Measurements from ENCODE around the gene CADM1.

Gene CADM1

DNA sequence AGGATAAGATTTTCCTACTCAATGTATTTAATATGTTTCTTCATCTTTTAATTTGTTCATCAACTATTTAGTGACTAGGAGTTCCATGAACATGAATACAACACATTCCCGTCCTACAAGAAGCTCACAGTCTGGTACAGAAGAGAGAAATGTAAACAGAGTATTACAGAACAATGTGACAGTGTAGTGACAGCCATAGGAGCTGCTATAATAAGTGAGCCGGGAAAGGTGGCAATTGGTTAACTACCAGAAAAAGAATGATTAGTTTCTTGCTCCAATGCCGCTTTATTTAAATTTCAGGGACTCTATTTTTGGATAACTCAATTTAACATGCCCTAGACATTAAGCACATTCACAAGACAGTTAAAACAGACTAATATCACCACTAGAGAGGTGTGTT is 192.3 kb downstream of the CADM1 start:
- DNase-seq: no peak

DNA sequence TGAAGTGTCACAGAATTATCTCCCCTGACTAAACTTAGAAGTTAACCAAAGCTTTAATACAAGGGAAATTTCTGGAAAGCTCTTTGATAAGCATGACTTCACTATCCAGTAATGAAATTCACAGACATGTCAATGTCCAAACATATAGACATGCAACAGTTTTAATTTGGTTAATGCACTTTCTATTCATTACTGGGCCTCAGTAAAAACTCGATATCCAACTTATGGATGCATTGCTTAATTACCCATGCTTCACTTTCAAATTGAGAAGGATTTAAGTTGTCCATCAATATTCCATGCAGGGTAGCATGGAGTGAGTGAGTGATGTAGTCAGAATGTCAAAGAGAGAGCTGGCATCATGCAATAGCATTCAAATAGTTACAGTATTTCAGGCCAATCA is 197.5 kb downstream of the CADM1 start:
- DNase-seq: no peak

DNA sequence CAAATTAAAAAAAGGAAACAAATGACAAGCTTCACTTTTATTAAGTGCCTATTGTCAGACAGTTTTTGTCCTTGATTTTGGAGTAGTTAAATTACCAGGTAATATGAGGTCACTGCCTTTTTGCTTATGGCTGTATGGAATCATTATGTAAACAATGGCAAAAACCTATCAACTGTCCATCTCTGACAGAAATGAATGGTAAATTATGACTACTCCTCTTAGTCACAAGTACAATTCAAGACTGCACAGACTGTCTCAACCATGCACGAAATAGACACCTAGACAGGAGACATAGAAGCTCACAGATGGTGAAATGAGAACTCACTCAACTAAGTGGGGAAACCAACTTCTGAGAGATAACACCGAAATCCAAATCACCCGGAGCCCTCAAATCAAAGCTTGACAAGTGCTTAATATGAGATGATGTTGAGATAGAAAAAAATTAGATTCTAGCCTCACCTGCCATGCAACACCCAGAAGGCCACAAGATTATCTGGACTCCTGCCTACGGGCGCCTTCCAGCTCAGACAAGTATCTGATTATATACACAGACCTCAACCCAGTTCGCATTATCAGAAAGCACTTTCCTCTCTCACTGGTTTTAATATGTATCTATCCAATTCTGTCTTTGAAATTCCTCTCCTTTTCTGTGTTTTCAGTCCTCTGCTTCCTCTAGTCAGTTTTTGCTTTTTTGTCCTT is 199.3 kb downstream of the CADM1 start:
- no peak for DNase-seq

DNA sequence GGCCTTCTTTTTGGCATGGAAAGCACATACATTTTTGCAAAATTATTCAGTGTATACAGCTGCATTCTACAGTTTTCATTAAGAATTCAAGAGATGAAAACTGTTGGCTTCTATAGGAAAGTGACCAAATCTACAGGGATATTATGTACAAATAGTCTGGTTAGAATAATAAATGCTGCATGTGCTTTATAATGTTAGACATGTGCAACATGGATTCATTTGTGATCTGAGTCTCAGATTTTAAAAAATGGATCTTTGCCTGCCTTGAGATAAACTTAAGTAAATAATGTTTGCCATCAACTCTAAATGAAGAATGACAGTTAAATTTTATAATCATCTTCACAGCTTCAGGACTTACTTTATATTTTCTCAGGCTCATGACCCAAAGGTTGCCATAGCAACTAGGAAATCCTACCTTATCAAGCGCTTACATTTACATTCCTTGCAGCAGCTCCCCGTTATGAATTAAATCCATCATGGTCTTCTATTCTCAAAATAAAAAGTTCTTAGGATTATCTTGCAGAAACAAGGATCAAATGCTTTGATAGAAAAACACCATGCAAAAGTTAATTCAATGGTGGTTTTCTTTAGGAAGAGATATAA is 200.2 kb downstream of the CADM1 start:
- DNase-seq: no peak

DNA sequence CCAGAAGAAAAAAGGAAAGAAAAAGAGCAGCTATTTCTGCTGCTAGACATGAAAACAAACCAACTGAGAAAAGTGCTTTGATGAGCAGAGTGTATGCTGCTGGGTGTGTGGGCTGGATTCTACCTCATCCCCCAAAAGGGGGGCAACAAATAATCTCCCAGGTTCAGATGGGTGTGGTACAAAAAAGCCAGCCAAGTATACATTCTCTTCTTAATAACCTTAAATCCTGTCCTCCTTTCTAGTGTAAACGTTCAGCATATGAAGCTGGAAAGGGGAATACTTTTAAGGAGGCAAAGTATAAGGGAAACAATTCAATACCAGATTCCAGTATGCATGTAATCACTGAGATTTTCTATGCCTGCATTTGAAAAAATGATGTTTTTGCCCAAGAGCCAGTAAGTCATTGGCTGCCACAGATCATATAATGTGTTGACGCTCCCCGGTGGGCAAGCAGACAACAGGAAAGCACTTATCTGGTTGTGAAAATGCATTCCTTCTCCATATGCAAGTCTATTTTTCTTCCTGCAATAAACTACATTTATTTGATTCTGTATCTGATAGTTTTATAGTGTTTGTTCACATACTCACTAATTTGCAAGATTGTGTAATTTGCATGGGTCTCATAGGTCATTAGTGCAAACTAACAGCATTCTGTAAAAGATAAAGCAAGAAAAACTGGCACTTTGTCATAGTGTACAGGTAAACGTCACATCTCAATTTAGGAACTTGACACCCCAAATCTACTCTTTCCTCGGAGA is 201.1 kb downstream of the CADM1 start:
- no peak for DNase-seq

DNA sequence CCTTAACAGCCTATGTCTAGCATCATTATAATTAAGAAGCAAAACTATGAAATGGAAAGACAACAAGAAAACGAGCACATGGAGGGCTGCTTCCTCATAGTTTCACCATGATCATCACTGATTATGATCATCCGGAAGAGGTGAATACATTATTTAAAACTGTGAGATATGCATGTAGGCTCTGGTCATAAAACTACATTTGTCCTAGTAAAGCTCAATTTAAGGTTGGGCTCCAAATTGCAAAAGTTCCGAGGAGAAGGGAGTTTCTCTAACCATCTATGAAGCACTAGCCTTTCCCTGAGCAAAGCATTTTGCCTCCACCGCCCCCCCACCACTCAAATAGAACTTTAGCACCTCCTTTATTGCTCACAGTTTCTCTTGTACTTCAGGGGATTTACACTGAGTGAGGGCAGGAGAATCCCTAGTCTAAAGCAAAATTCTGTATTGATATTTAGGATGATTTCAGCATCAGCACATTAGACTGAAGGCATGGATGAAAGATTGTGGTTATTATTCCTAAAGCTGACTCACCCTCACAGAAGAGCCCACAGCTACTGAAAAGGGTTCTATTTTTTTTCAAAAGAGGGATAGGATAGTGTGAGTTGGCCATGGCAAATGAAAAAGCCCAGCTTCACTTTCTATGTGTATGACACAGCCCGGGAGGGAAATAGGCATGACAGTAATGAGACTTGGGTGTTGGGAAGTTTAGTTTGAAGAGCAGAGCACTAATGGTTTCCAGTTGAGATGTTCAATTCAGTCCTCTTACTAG is 203.4 kb downstream of the CADM1 start:
- no peak for DNase-seq

DNA sequence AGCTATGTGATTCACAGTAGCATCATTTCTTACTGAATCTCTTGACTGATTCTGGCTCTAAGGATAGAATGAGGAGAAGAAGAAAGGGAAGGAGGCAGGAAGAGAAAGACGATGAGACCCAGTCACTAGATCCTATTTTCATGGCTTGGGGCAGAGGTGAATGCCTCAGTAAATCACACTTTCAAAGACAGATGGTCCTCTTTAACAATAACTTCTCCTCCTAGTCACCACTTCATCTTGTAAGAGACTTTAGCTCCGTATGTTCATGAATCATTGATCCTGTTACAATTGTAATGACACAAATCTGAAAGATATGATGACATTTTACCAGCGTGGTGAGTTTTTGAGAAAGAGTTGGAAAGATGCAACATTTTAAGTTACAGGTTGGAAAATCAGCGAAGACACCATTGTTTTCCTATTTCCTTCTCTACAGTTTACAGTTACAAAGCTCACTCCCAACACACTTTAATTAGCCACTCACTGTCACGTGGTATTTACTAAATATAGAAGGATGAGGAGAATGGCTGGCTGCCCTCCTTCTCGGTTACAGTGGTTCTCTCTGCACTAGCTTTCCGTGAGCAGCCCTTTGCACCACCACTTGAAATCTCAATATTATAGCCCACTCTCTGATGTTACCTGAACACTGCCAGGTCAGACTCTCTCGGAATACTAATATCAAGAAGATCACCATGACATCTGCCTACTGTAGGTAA is 205.8 kb downstream of the CADM1 start:
- no peak for DNase-seq

DNA sequence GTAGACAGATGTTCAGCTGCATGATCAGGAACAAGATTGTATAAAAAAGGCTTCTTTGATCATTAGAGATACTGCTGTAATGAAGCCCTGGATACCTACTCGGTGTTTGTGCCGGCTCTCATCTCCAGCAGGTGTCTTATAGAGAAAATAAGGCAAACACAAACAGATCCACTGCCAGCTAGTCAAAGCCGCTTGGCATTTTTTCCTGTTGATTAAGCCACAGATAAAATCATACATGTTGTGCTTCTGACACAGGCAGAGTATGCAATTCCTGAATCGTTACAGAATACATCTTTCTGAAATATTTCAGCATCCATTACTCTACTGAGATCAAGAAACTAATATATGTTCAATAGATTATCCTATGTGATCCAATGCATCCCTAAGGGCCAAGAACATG is 206.9 kb downstream of the CADM1 start:
- no peak for DNase-seq

DNA sequence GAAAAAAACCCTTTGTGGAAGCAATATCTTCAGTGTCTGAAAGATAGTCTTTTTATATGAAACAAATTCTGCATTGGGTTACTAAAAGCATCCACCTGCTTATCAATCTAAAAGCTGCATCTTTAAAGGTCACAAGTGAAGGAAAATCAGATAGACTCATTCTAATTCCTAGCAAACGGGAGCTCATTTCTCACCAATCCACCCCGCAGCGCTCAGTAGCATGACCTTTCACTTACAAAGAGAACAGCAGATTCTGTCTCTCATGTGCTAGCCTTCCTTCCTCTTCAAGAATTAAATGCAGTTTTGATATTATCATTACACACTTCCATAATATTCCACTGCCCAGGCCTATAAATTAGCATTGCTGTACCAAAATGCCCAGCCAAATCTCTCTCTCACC is 212.9 kb downstream of the CADM1 start:
- no peak for DNase-seq

DNA sequence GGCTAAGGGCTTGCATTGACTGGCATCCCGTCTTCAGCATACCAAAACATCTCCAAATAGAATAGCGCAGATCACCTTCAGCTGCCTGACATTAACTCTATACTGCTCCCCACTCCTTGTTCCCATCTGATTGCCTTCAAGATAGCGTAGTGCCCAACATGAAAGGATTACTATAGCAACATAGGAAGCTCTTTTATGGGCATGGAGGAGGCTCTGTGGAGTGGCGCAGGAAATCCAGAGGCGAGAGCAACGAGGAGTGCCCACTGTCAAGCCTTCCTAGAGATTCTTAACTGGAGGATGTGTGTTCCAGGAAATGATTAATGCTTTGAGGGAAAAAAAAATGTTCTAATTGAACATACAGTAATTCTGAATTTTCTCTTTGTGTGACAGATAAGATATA is 213.3 kb downstream of the CADM1 start:
- DNase-seq: no peak

DNA sequence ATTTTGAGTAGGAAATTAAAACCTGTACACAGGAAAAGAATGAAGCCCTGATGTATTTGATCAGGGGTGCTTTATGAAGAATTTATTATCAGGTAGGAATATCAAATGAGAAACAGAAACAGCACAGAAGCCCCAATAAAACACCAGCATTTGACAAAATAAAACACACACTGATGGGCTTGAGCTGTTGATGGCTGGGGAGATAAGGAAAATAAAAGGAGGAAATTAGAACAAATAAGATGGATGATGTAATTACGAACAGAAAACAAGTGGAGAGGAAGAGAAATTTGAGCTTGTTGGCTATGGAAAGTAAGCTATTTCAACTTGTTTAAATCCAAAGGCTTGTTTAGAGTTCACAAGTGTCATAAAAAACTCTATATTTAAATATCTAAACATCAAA is 213.7 kb downstream of the CADM1 start:
- DNase-seq: no peak

DNA sequence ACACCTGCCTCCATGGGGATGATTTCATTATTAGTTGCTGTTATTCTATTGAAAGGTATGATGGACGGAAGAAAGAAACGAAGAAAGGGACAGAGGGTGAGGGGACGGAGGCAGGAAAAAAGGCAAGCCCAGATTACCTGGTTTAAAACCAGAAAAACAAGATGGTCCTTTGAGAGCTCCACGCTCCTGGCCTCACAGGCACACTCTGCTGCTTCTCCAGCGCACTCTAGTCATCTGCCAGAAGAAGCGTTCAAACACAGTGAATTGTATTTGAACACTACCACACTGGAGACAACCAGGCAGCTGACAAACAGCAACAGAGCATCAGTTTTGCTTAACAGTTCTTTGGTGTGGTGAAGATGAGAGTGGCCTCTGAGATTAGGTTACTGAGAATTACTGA is 216.9 kb downstream of the CADM1 start:
- DNase-seq: no peak

DNA sequence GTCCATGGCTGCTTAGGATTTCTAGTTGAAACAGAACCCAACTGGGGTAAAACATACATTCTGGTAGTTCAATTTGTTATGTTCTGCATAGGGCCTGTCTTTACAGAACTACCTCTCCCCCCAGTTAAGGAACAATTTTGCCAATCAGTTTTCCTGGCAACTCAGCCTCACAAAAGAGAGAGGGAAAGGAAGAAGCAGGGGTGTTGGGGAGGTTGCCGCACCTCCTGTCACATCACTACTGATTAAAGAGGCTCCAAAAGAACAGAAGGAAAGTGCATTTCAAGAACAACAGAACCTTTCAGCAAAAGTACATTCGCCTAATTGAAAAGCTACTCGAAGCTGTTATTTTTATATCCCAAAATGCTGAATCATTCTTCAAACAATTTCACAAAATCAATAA is 217.6 kb downstream of the CADM1 start:
- no peak for DNase-seq

DNA sequence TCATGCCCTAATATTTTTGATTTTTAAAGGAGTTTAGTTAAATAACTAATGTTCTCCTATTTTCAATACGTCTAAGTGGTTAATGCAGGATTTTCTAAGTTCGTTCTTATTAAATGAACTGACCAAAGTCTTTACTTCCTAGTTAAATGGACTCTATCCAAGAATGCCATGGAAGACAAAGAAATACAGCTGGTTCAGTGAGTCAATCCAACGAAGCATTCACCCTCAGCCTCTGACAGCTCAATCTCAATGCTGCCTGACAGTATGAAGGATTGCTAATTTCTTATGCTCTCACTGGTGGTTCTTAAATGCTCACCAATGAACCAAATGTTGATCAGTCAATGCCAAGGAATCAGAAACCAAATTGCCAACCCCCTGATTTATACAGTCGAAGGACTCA is 219.4 kb downstream of the CADM1 start:
- DNase-seq: no peak

DNA sequence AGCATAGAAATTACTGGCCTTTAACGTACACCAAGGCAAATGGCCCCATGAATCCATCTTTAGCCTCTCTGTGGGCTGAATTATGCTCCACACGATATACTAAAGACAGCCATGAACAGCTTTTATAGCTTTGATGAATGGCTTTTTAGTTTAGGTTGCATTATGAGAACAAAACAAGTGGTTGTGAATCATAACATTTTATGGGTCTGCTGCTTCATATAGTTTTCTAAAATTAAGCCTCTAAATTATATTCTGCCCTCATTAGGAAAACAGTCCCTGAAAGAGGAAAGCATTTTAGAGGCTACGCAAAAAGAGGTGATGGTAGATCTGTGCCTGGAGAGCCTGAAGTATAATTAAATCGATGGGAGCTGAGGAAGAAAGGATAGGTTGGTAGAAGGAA is 221.3 kb downstream of the CADM1 start:
- no peak for DNase-seq

DNA sequence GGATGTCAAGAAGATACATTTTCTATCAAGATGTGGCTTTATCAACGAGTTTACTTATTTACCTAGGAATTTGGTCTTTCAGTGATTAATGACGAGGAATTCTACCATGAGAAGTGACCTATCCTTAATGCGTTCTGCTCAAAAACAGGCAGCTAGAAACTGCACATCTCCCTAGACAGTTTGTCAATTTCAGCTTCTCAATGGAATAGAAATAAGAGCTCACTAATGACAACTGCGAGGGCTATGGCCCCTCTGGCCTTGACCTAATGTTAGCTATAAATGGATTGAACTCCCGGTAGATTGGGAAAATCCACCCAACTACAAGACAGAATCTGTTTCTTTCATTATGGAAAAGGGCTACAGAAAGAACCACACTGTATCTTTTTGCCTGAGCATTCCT is 223.4 kb downstream of the CADM1 start:
- no peak for DNase-seq

DNA sequence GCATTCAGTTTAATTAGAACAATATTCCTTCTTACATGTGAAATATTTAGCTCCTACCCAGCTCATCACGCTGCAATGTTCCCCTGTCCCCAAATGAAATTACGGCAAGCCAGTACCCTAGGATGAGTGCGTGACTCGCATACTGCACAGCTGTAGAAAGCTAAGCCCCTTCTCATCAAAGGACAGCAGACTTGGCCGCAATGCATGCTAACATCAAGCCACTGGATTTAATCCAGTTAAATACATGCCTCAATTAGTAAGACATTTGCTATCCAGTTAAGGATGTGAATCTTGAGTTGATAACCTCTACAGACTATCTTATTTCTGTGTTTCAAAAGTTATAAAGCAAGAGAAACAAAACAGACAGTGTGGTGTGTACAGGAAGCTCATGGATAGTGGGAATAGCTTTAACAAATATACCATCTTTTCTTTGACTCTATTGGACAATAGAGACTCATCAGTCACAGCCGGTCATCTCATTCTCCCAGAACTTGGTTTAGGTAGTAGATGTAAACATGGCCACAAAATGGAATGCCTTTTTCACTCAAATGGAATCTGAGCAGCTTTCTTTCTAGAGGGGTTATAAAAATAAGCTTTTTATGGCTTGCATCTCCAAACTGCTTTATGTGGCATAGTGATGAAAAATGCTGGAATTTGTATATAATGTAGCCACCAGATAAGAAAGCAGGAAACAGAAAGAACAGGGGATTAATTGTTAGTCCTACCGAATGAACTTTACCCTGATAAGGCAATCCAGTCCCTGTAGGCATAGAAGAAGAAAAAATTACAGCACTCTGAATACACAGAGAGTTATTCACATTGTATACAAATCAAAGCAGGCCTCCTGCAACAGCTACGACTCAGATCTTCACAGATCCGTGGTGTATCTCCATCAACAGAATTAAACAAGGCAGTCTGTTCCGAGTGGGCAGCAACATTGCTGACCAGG is 224.1 kb downstream of the CADM1 start:
- DNase-seq: no peak

DNA sequence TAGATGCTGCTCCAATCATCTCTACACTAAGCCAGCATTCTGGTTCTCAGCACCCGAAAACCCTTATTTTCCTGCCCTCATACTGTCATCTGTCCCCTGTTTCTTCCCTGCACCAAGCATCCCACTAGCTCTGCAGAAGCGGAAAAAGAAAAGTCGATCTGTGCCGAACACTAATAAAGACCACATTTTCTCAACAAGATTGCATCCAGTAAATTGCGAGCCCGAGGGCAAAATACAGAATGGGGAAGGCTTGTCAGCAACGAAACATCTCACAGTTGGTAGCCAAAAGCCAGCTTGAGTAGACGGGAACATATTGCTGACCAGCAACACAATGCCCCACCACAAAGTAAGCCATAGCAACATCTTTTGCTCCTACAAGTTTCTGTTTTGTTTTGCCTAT is 227.4 kb downstream of the CADM1 start:
- DNase-seq: no peak

DNA sequence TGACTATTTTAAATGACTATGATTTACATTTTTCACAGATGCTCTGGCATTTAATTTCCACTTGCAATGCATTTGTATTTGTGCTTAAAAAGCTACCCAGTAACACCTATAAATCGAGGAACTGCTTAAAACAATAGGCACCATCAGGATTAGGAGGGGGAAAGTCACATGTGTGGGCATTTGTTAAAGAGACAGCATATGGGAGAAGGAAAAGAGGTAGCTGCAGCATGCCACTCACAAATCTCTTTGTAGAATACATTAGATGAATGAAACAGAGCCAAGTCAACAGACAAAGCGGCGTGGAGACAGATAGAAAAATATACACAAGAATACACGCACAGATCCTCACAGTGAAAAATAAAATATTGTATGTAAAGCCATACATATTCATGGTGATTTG is 228.0 kb downstream of the CADM1 start:
- no peak for DNase-seq

DNA sequence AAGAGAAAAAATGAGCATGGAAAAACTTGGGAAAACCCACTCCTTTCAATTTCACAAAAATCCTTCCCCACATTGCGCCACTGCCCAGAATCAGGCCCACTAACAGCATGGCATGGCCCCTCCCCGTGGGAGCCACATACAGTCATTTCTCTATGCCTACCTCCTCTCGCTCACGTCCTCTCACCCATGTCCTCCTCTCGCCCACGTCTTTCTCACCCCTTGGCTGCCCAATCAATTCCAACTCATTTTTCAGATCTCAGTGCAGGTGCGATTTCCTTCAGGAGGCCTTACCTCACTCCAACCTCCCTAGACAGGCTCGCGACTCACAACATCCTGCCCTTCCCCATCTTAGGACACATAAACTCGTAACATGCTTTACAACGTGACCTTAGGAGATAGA is 229.2 kb downstream of the CADM1 start:
- no peak for DNase-seq

DNA sequence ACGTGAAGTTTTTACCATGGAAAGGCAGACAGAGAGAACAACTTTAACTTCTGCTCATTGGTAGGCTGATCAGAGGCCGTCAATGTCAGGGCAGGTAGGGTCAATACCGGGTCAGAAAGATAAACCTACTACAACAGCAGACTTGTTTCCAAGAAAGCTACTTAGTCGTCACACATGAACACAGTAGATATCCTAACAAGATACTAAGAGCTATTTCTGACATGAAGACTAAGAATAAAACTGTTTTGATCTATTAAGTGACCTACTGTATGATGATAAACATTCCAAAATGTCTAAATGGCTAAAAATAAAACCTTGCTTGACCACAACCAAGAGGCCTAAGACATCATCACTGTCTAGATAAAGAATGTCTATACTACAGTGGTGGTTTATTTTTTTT is 231.3 kb downstream of the CADM1 start:
- no peak for DNase-seq

DNA sequence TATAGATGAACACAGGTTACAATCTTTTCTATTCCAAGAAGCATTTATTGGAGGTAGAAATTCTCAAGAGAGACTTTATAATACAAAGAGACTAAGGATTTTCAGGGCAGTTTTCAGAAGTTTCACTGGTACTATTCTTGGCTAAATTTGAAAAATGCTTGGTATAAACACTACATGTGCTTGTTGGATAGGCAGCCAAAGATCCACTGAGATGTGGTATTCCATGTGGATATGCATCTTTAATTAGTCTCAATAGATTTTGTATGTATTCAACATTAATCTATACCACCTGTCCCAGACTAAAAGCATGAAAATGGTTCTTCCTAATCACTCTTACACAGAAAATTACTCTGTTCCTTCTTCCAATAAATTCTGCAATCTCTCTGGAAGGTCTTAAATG is 232.6 kb downstream of the CADM1 start:
- DNase-seq: no peak

Measured in NCI-H2171 (cell line).